Measurements from ENCODE around the gene GMDS. TPM values are rescaled to one million over a fixed set of nuclear protein-coding genes. Genes with fewer than 3 reads are reported as not detected.

GMDS gene
- total and polyA plus RNA-seq, 2 of the 8 experiments (the other 6 are each of a cell fraction or from before 2014, with no cell fraction given), result 16.8 to 50.0 TPM

- Histone ChIP-seq H2BK5ac (ENCODE audit: low read depth, low read length) (no peak overlapping the region), H3K4me1 (replicated peaks in 1 of 4; ENCODE audit: control insufficient read depth in 3 of 4, insufficient read depth in 4 of 4, low read length in 3 of 4) (no peaks in the 10 kb centered on the region; a peak in 1 of 7 replicates), H3K27me3 (replicated peaks in 1 of 4; ENCODE audit: control insufficient read depth in 3 of 4, extremely low read depth in 1 of 4, insufficient read depth in 3 of 4, low read length in 3 of 4) (no peaks in the 10 kb centered on the region), H2BK12ac (ENCODE audit: low read depth, low read length) (no peak overlapping the region), H3K18ac (ENCODE audit: extremely low read depth, low read length) (no peak overlapping the region), H2AK5ac (ENCODE audit: low read depth, low read length) (no peak overlapping the region), H3K4me2 (ENCODE audit: insufficient read depth in 1 of 2, low read depth in 2 of 2, low read length in 2 of 2) (no peak overlapping the region), H3K36me3 (ENCODE audit: control insufficient read depth in 2 of 4, insufficient read depth in 4 of 4, low read length in 3 of 4) (no peaks in the 10 kb centered on the region), H3K27ac (ENCODE audit: low read depth, low read length) (no peak overlapping the region), H4K5ac (ENCODE audit: insufficient read length, low read depth, low read length) (no peak overlapping the region), H4K91ac (replicated peaks; ENCODE audit: insufficient read length, low read length) (no peak overlapping the region), H3K23ac (ENCODE audit: insufficient read length) (no peak overlapping the region), H2BK15ac (ENCODE audit: low read length) (no peak overlapping the region), H2AFZ (ENCODE audit: low read length) (no peak overlapping the region), H3K4me3 (ENCODE audit: extremely low read depth in 1 of 4, insufficient read depth in 2 of 4, low read depth in 3 of 4, low read length in 4 of 4) (no peak overlapping the region), H3K56ac (replicated peaks; ENCODE audit: insufficient read length, low read depth, low read length) (no peak overlapping the region), H3K79me1 (ENCODE audit: low read depth, low read length) (no peaks in the 10 kb centered on the region), H4K8ac (ENCODE audit: extremely low read depth, insufficient read depth, low read length) (no peak overlapping the region), H2BK20ac (ENCODE audit: low read length) (no peak overlapping the region), H3K23me2 (ENCODE audit: low read depth, low read length) (no peaks in the 10 kb centered on the region), H3K9me3 (ENCODE audit: insufficient read depth in 2 of 2, low read depth in 1 of 2, low read length in 1 of 2) (no peaks in the 10 kb centered on the region), H3K79me2 (ENCODE audit: control insufficient read depth in 1 of 2, insufficient read depth in 2 of 2, low read length in 2 of 2) (no peaks in the 10 kb centered on the region), H3K9ac (replicated peaks in 1 of 4; ENCODE audit: extremely low read depth in 1 of 4, low read depth in 3 of 4, low read length in 3 of 4) (no peak overlapping the region), H3K4ac (replicated peaks; ENCODE audit: insufficient read length, low read depth, low read length) (no peak overlapping the region), H2BK120ac (replicated peaks; ENCODE audit: low read depth, low read length) (no peak overlapping the region), H3K14ac (ENCODE audit: insufficient read length) (no peak overlapping the region), H4K20me1 (replicated peaks in 1 of 2; ENCODE audit: control insufficient read depth in 1 of 2, insufficient read depth in 2 of 2, low read length in 2 of 2) (no peaks in the 10 kb centered on the region)
- ChIA-PET POLR2A (ENCODE audit: partially characterized antibody) (no interaction called here), CTCF (ENCODE audit: partially characterized antibody) (interaction anchor here (4.2 kb wide), 1 partner anchor 12 kb away, joined by 31 read pairs; no protein-coding TSS in a partner anchor)
- 93% methylated on average over 1 of the region's 1 CpG; no CpG with 5 or more reads in 1 of the 2 experiments for WGBS, 2 experiments (ENCODE audit: extremely low coverage in 1 of 2, insufficient coverage in 1 of 2, insufficient read length in 1 of 2, insufficient replicate concordance in 2 of 2, low coverage in 1 of 2, low lambda C conversion rate in 2 of 2, missing lambda C conversion rate in 1 of 2)
- no peak for DNase-seq (ENCODE audit: low read depth in 1 of 2, low spot score in 2 of 2)
- TF ChIP-seq SRF (IDR thresholded peaks at IDR 0.05; ENCODE audit: low read depth, low read length) (no peak), NANOG (IDR thresholded peaks at IDR 0.05; ENCODE audit: insufficient read depth, low read depth, low read length, poor library complexity, severe bottlenecking) (no peak), SP2 (IDR thresholded peaks at IDR 0.05; ENCODE audit: low read length) (no peak), RAD21 (IDR thresholded peaks at IDR 0.05 in 1 of 2, conservative IDR thresholded peaks at IDR 0.05 in 1 of 2; ENCODE audit: low read depth in 2 of 2, low read length in 2 of 2) (no peak), EP300 (IDR thresholded peaks at IDR 0.05; ENCODE audit: borderline replicate concordance in 1 of 2, low read depth in 2 of 2, low read length in 2 of 2) (no peak), YY1 (IDR thresholded peaks at IDR 0.05; ENCODE audit: low read depth, low read length) (no peak), HDAC2 (IDR thresholded peaks at IDR 0.05; ENCODE audit: borderline replicate concordance in 1 of 2, low read depth in 2 of 2, low read length in 2 of 2) (no peak)
- TF ChIP-seq, protein P1, sequence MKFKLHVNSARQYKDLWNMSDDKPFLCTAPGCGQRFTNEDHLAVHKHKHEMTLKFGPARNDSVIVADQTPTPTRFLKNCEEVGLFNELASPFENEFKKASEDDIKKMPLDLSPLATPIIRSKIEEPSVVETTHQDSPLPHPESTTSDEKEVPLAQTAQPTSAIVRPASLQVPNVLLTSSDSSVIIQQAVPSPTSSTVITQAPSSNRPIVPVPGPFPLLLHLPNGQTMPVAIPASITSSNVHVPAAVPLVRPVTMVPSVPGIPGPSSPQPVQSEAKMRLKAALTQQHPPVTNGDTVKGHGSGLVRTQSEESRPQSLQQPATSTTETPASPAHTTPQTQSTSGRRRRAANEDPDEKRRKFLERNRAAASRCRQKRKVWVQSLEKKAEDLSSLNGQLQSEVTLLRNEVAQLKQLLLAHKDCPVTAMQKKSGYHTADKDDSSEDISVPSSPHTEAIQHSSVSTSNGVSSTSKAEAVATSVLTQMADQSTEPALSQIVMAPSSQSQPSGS (IDR thresholded peaks at IDR 0.05; ENCODE audit: low read length), result no peak
- TF ChIP-seq, protein P2, sequence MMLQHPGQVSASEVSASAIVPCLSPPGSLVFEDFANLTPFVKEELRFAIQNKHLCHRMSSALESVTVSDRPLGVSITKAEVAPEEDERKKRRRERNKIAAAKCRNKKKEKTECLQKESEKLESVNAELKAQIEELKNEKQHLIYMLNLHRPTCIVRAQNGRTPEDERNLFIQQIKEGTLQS (IDR thresholded peaks at IDR 0.05; ENCODE audit: insufficient read depth, low read depth, low read length), result no peak
- FAIRE-seq, result no peak
Measured at GRCh38 chr6:1689141-1689540, 556.3 kb downstream of the GMDS start.
